HG02763 (cell line): ENCODE measurements around the gene VTCN1.
"Not testable (repeated sequence)": the region's sequence is repeated elsewhere in the genome, so short reads cannot be mapped to it uniquely, and the experiment has no call there.

Experiments used
- ATAC-seq: cut with Tn5 transposase; IDR thresholded peaks from one replicate; pipeline ENCODE4 v1.9.1; 2021; ENCODE audit warnings: mild to moderate bottlenecking, moderate library complexity; ENCODE audit not compliant: unreplicated experiment

VTCN1 gene

GRCh38 chr1:117167402-117167801 lies 43.3 kb downstream of the VTCN1 start:
- no peak for ATAC-seq

GRCh38 chr1:117166076-117166475 lies 44.7 kb downstream of the VTCN1 start:
- no peak for ATAC-seq

DNA sequence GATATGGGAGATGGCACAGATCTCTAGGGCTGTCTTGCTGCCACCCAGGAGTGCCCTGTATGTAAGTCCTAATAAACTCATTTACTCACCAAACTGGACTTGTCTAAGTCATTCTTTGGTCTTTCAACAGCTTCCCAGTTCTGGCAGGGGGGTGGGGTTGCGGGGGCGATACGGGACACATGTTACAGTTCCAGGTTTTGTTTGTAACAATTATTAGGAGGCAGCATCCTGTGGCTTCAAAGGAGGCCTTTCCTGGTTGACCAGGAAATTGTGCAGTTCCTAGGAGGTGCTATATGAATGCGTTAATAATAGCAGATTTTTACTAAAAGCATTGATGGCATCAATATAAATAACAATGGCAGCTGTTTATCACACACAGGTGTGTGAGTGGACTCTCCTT lies 46.5 kb downstream of the VTCN1 start:
- no peak for ATAC-seq

- no peak for ATAC-seq
Observed at GRCh38 chr1:117162816-117163215, 47.9 kb downstream of the VTCN1 start.

DNA sequence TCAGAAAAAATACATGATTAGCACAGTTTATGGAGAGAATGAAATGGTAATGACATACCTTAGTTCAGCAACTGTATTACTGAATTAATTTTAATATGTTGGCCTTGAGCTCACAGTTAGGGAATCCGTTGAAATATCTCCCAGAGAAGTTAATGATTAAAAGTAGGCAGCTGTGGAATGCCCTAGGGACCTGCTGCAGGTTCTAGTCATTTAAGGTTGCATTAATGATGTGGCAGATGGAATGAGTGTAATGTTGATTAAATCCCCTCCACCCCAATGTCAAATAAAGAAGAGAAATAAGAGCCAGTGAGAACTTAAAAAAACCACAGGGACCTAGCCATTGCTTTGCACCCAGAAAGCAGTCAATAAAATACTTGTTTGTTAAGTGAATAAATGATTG lies 48.8 kb downstream of the VTCN1 start:
- ATAC-seq, result no peak

DNA sequence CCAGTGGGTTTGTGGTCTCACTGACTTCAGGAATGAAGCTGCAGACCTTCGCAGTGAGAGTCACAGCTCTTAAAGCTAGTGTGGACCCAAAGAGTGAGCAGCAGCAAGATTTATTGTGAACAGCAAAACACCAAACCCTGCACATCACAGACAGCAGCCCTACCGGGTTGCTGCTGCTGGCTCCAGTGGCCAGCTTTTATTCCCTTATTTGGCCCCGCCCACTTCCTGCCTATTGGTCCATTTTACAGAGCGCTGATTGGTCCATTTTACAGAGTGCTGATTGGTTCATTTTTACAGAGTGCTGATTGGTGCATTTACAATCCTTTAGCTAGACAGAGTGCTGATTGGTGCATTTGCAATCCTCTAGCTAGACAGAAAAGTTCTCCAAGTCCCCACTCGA lies 59.4 kb downstream of the VTCN1 start:
- not testable (repeated sequence) for ATAC-seq

DNA sequence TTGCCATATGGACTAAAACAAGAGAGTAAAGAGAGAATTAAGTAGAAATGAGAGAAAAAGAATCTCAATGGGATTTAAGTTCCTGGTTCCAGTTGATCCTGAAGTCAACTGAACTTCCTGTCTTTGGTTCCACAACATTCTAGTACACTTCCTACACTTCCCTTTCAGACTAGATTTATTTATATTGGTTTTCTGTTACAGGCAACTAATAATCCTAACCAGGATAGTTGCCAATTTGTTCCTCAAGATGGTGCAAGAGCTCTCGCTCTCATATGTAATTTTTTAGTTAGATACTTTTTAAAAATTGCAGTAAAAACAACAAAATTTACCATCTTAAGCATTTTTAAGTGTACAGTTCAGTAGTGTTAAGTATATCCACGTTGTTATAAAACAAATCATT lies 60.4 kb downstream of the VTCN1 start:
- ATAC-seq, result no peak

- ATAC-seq, result no peak
Observed at GRCh38 chr1:117147856-117148588, 62.7 kb downstream of the VTCN1 start.

DNA sequence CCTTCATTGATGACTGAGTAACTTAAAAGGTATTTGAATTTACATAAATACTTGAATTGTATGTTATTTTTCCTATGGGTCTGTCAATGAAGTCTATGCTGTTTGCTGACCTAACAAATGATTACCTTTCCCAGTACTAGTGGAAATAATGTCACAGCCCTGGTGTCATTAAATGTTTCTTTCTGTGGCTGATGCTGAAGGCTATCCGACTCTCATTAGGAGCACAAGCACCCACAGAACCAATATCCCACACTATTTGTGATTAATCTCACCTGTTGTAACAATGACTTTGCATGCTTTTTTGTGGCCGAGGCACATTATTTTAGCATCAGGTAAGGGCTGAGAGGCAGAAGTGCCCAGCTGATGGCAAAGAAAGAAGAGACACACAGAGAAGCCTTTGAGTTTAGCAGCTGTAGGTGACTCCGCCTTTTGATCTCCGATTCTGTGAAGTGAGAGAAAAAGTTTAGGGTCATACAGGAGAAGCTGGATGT lies 63.3 kb downstream of the VTCN1 start:
- no peak for ATAC-seq

GRCh38 chr1:117146575-117147340 lies 64.0 kb downstream of the VTCN1 start:
- no peak for ATAC-seq

GRCh38 chr1:117146072-117146471 lies 64.7 kb downstream of the VTCN1 start:
- ATAC-seq, result no peak

DNA sequence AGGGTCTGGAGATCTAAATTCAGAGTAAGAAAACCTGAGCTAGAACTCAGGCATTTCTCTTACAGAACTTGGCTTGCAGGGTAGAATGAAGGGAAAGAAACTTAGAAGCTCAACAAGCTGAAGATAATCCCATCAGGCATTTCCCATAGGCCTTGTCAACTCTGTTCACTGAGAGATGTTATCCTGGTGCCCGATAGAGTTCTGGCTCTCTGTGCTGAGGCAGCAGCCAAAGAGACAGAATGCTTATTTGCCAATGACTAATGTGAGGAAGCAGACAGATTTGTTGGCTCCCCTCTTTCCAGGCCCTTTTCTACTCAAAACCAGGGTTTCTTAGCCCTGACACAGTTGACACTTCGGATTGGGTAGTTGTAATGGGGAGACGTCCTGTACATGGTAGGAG lies 66.9 kb downstream of the VTCN1 start:
- no peak for ATAC-seq

- ATAC-seq, result no peak
Observed at GRCh38 chr1:117143172-117143571, 67.6 kb downstream of the VTCN1 start.

GRCh38 chr1:117142200-117142599 lies 68.5 kb downstream of the VTCN1 start:
- ATAC-seq, result no peak

DNA sequence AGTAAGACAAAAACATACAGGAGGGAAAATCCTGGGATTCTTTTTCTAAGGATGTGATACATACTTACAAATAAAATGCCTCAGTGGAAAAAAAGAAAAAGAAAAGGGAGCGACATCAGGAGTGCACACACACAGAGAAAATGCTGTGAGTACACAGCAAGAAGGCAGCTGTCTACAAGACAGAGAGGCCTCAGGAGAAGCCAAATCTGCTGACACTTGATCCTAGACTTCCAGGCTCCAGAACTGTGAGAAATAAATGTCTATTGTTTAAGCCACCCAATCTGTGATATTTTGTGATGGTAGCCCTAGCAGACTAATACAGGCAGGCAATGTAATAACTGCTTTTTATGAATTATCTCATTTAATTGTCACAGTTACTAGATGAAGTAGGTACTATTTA lies 72.2 kb downstream of the VTCN1 start:
- no peak for ATAC-seq

DNA sequence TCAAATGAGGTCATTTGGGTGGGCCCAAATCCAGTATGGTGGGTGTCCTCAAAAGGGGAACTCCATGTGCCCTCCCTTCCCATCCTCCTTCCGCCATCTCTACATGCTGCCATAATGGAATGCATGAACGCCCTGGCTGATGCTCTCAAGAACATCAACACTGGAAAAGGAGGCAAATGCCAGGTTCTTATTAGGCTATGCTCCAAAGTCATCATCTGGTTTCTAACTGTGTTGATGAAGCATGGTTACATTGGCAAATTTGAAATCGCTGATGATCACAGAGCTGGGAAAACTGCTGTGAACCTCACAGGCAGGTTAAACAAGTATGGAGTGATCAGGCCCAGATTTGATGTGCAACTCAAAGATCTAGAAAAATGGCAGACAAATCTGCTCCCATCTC lies 72.6 kb downstream of the VTCN1 start:
- ATAC-seq, result no peak

DNA sequence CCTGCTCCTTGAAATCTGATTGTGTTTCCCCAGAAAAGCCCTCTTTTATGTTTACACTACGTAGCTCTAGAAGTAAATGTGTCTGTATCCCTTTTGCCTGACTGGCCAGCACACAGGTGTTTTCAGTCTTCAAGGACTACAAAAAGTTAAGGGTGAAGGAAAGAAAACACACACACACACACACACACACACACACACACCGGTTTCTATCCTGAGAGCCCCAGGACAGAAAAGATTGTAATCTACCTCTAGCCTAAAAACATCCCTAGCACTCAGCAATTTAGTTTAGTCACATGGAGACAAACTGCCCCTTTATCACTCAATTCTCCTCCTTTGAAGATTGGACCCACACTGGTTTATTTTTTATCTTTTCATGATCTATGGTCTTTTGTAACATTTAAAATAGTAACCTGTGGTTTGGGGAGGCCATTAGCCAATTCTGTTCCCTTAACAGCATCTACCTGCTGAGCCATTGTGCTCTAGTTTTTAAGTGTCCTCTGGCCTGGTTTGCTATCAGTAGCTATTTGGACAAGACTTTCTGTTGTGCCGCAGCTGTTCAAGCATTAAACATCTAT lies 73.4 kb downstream of the VTCN1 start:
- no peak for ATAC-seq

DNA sequence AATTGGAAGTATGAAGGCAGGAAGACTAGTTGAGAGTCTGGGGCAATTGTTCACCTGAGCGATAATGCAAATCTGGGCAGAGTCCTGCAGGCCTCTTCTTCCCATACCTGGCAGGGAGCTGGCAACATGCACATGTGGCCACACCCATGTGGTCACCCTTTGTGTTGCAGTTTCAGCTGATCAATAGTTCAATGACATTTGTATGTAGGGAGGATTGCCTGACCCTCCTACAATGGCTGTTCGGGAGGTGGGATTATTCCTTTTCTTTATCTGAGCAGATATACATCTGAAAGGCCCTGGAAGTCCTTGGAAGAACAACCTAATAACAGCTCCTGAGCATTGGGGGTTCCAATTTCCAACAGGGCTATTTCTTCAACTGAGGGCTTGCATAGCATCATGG lies 74.0 kb downstream of the VTCN1 start:
- ATAC-seq, result no peak

DNA sequence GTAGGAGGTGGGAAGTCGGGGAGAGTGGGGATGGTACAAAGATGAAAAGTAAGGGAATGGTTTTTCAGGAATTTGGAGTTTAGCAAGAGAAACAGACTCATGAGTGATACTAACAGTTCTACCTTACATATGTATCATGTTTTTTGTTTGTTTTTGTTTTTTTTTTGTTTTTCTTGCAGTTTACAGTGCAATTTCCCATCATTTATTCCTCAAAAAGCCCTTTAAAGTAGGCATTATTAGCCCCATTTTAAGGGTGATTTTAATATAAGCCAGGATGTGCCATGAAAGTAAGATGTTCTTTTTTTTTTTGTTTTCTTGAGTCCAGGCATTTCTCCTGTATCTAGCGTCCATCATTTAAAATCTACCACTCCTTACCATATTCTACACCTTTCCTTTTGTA lies 75.4 kb downstream of the VTCN1 start:
- ATAC-seq, result no peak

GRCh38 chr1:117130526-117130925 lies 80.2 kb downstream of the VTCN1 start:
- no peak for ATAC-seq

DNA sequence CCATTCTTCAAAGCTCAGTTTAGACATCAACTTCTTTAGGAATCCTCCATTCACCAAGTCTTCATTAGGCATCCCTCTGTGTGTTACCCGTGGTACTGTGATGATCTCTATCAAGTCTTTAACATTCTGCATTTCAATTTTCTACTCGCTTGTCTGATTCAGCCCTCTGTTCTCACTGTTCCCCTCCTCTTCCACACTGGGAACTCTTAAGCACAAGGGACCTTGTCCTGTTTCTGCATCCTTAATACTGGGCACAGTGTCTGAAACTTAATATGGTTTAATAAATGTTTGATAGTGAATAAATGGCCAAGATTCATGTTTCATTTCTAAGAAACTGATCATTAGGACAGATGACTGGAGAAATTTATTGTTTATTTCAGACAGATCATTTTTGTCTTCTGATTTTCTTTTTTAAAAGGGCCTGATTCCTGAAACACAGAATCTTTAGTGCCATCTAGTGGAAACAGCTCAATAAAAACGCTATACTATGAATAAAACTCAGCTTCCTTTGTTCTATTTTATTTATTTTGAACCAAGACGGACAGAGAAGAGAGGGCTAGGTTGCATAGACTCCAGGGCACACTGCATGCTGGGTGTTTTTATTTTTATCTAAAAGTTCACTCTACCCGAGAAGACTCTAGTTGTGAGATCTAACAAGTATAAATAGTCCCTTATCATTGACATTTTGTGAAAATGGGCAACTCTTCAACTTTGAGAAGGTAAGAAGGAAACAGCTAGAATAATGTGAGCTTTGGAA lies 82.2 kb downstream of the VTCN1 start:
- no peak for ATAC-seq
